ENCODE data around the gene PFN3. TPM values are rescaled to one million over a fixed set of nuclear protein-coding genes. Genes with fewer than 3 reads are reported as not detected.

The PFN3 gene
- total and polyA plus RNA-seq, 8 donors: not detected

GRCh38 chr5:177373806-177374205, 26.7 kb downstream of the PFN3 start:
- no peak overlapping the region for H3K4me3 ChIP-seq
- H3K27ac ChIP-seq: no peak overlapping the region
- H3K36me3 ChIP-seq: peaks cover 0 to 5% (median 0%) of the 10 kb centered on the region in 4 donors
- intact Hi-C loops (cut with DNase I; ENCODE audit: low total_unique reads): loop anchor here (10.0 kb wide), 1 partner anchor 49 kb away; no protein-coding TSS in a partner anchor
- WGBS, 5 donors: 58 to 59% (median 58%) methylated on average over 6 of the region's 6 CpGs
- no peaks in the 10 kb centered on the region for H3K9me3 ChIP-seq
- H3K27me3 ChIP-seq: no peaks in the 10 kb centered on the region
- peaks cover 24 to 43% (median 36%) of the 10 kb centered on the region in 4 donors for H3K4me1 ChIP-seq
- TF ChIP-seq EP300 (IDR thresholded peaks at IDR 0.05): no peak
- no peak for TF ChIP-seq CTCF (IDR thresholded peaks at IDR 0.05)
- TF ChIP-seq POLR2AphosphoS5 (IDR thresholded peaks at IDR 0.05): no peak
- TF ChIP-seq POLR2A (IDR thresholded peaks at IDR 0.05): no peak
- DNase-seq: no peak

GRCh38 chr5:177372910-177373309, 27.6 kb downstream of the PFN3 start:
- Histone ChIP-seq H3K4me1 (peaks cover 24 to 48% (median 39%) of the 10 kb centered on the region in 4 donors), H3K36me3 (peaks cover 0 to 5% (median 2%) of the 10 kb centered on the region in 4 donors), H3K27ac (peak overlapping the region in 2 of 5 donors; percentile 51 to 74), H3K4me3 (no peak overlapping the region), H3K27me3 (no peaks in the 10 kb centered on the region), H3K9me3 (no peaks in the 10 kb centered on the region)
- TF ChIP-seq CTCF (IDR thresholded peaks at IDR 0.05) (no peak), POLR2AphosphoS5 (IDR thresholded peaks at IDR 0.05) (no peak), POLR2A (IDR thresholded peaks at IDR 0.05) (no peak), EP300 (IDR thresholded peaks at IDR 0.05) (no peak)
- DNase-seq: no peak
- WGBS, 5 donors: 82 to 98% (median 87%) methylated on average over 6 of the region's 6 CpGs
- intact Hi-C loops (cut with DNase I; ENCODE audit: low total_unique reads): loop anchor here (10.0 kb wide), 1 partner anchor 48 kb away; no protein-coding TSS in a partner anchor

GRCh38 chr5:177372034-177372896, 28.2 kb downstream of the PFN3 start:
- Histone ChIP-seq H3K9me3 (no peaks in the 10 kb centered on the region), H3K4me3 (peak overlapping the region in 1 of 4 donors; percentile 40), H3K36me3 (peaks cover 0 to 9% (median 2%) of the 10 kb centered on the region in 4 donors), H3K27me3 (no peaks in the 10 kb centered on the region), H3K4me1 (peaks cover 30 to 55% (median 45%) of the 10 kb centered on the region in 4 donors), H3K27ac (peak overlapping the region in 3 of 5 donors; percentile 46 to 74 (median 51))
- no peak for DNase-seq
- intact Hi-C loops (cut with DNase I; ENCODE audit: low total_unique reads): loop anchor here (10.0 kb wide), 1 partner anchor 47 kb away; no protein-coding TSS in a partner anchor
- 86 to 91% (median 89%) methylated on average over 6 to 12 of the region's 12 CpGs for WGBS, 5 donors
- TF ChIP-seq CTCF (IDR thresholded peaks at IDR 0.05) (no peak), POLR2AphosphoS5 (IDR thresholded peaks at IDR 0.05) (no peak), EP300 (IDR thresholded peaks at IDR 0.05) (no peak), POLR2A (IDR thresholded peaks at IDR 0.05) (no peak)

- 49 to 72% (median 57%) methylated on average over 12 to 26 of the region's 26 CpGs for WGBS, 5 donors
- DNase-seq: no peak
- no peaks in the 10 kb centered on the region for H3K27me3 ChIP-seq
- no peaks in the 10 kb centered on the region for H3K9me3 ChIP-seq
- peaks cover 37 to 64% (median 52%) of the 10 kb centered on the region in 4 donors for H3K4me1 ChIP-seq
- intact Hi-C loops (cut with DNase I; ENCODE audit: low total_unique reads): loop anchor here (10.0 kb wide), 1 partner anchor 47 kb away; no protein-coding TSS in a partner anchor
- peak overlapping the region; percentile 32 to 55 (median 44) for H3K4me3 ChIP-seq
- peaks cover 0 to 9% (median 2%) of the 10 kb centered on the region in 4 donors for H3K36me3 ChIP-seq
- no peak for TF ChIP-seq CTCF (IDR thresholded peaks at IDR 0.05)
- no peak for TF ChIP-seq POLR2AphosphoS5 (IDR thresholded peaks at IDR 0.05)
- no peak for TF ChIP-seq EP300 (IDR thresholded peaks at IDR 0.05)
- no peak for TF ChIP-seq POLR2A (IDR thresholded peaks at IDR 0.05)
- H3K27ac ChIP-seq: peak overlapping the region; percentile 50 to 74 (median 68)
Measured at GRCh38 chr5:177371120-177372033, 29.1 kb downstream of the PFN3 start.

Data from stomach (tissue), 9 donors.